ENCODE results near the gene SNN. TPM values are rescaled to one million over a fixed set of nuclear protein-coding genes. Genes with fewer than 3 reads are reported as not detected.
A peak's percentile ranks its signal among the peaks of the same experiment; 100 is the strongest.

The SNN gene
- total RNA-seq, 1 donor from 2014 or later = 32.1 TPM

GRCh38 chr16:11683145-11683544 lies 14.9 kb downstream of the SNN start:
- no peaks in the 10 kb centered on the region for H3K9me3 Mint-ChIP-seq
- ATAC-seq (ENCODE audit: low read depth) (no peak), DNase-seq (peak; percentile 13)
- CTCF ChIA-PET = no interaction called here
- H3K4me3 Mint-ChIP-seq = peak overlapping the region; percentile 61
- H3K27me3 Mint-ChIP-seq = no peaks in the 10 kb centered on the region
- intact Hi-C loops (cut with micrococcal nuclease) = loop anchor here (2.0 to 10.0 kb wide), 3 partner anchors 98 to 578 kb away; partner anchors contain the start of gene SOCS1
- TF ChIP-seq, protein P1, sequence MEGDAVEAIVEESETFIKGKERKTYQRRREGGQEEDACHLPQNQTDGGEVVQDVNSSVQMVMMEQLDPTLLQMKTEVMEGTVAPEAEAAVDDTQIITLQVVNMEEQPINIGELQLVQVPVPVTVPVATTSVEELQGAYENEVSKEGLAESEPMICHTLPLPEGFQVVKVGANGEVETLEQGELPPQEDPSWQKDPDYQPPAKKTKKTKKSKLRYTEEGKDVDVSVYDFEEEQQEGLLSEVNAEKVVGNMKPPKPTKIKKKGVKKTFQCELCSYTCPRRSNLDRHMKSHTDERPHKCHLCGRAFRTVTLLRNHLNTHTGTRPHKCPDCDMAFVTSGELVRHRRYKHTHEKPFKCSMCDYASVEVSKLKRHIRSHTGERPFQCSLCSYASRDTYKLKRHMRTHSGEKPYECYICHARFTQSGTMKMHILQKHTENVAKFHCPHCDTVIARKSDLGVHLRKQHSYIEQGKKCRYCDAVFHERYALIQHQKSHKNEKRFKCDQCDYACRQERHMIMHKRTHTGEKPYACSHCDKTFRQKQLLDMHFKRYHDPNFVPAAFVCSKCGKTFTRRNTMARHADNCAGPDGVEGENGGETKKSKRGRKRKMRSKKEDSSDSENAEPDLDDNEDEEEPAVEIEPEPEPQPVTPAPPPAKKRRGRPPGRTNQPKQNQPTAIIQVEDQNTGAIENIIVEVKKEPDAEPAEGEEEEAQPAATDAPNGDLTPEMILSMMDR (IDR thresholded peaks at IDR 0.05) = no peak
- H3K4me1 Mint-ChIP-seq = peaks cover 98% of the 10 kb centered on the region
- POLR2A ChIA-PET = interaction anchor here (0.6 to 1.8 kb wide), 5 partner anchors 14 to 427 kb away, joined by 4 to 23 read pairs (median 7); partner anchors contain the start of genes SNN, SOCS1 and TXNDC11
- H3K36me3 Mint-ChIP-seq (ENCODE audit: low read depth) = peaks cover 81% of the 10 kb centered on the region
- H3K27ac Mint-ChIP-seq = peak overlapping the region; percentile 88

DNA sequence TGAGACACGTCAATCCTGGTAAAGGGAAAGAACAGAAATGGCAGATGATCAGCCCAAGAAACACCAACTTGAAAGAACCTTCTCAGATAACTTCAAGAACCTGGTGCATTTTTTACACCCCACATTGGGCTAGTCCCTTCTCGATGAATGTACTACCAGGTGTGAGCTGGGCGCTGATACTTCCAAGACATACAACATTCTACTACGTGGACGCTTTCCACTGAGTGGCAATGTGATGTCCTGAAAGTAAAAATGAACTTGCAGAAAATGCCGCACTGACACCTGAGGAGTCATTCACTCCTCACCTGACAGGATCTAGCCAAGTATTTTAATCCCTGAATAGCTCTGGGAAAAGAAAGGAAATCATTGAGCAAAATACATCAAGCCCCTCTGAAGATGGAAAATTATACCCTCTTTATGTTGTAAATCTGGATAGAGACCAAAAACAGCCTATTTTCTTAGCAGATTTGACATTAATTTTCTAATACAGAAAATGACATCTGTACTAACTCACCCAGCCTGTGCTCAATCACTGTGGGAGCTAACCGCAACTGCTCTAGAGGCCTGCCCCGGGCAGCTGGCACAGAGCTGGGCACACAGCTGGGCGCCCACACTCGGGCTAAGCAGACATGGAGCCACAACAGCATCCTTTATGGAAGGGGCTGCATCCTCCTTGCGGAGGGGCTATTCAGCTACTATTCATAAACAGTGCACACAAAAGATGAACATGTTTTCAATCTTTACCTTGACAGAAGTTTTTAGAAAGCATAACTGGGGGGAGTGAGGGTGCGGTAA lies 16.2 kb downstream of the SNN start:
- POLR2A ChIA-PET = interaction anchor here (0.7 to 1.5 kb wide), 4 partner anchors 15 to 589 kb away, joined by 4 to 6 read pairs (median 4); no protein-coding TSS in a partner anchor
- peaks cover 79% of the 10 kb centered on the region for H3K36me3 Mint-ChIP-seq (ENCODE audit: low read depth)
- peak overlapping the region; percentile 88 for H3K27ac Mint-ChIP-seq
- ATAC-seq (ENCODE audit: low read depth) (no peak), DNase-seq (no peak)
- CTCF ChIA-PET = interaction anchor here (0.8 kb wide), 1 partner anchor 31 kb away, joined by 4 read pairs; no protein-coding TSS in a partner anchor
- no peaks in the 10 kb centered on the region for H3K27me3 Mint-ChIP-seq
- TF ChIP-seq, protein P1 (IDR thresholded peaks at IDR 0.05) = no peak
- H3K4me1 Mint-ChIP-seq = peaks cover 98% of the 10 kb centered on the region
- intact Hi-C loops (cut with micrococcal nuclease) = loop anchor here (5.0 to 10.0 kb wide), 3 partner anchors 233 to 580 kb away; partner anchors contain the start of genes GSPT1 and SOCS1
- H3K4me3 Mint-ChIP-seq = no peak overlapping the region
- no peaks in the 10 kb centered on the region for H3K9me3 Mint-ChIP-seq

GRCh38 chr16:11685844-11686618 lies 17.8 kb downstream of the SNN start:
- ChIA-PET CTCF (no interaction called here), POLR2A (no interaction called here)
- TF ChIP-seq, protein P1 (IDR thresholded peaks at IDR 0.05) = no peak
- no peaks in the 10 kb centered on the region for H3K9me3 Mint-ChIP-seq
- no peaks in the 10 kb centered on the region for H3K27me3 Mint-ChIP-seq
- ATAC-seq (ENCODE audit: low read depth) = no peak
- peak overlapping the region; percentile 47 for H3K27ac Mint-ChIP-seq
- no peak overlapping the region for H3K4me3 Mint-ChIP-seq
- no peak for DNase-seq
- intact Hi-C loops (cut with micrococcal nuclease) = loop anchor here (5.0 to 10.0 kb wide), 3 partner anchors 231 to 581 kb away; partner anchors contain the start of genes GSPT1 and SOCS1
- peaks cover 97% of the 10 kb centered on the region for H3K4me1 Mint-ChIP-seq
- peaks cover 78% of the 10 kb centered on the region for H3K36me3 Mint-ChIP-seq (ENCODE audit: low read depth)

DNA sequence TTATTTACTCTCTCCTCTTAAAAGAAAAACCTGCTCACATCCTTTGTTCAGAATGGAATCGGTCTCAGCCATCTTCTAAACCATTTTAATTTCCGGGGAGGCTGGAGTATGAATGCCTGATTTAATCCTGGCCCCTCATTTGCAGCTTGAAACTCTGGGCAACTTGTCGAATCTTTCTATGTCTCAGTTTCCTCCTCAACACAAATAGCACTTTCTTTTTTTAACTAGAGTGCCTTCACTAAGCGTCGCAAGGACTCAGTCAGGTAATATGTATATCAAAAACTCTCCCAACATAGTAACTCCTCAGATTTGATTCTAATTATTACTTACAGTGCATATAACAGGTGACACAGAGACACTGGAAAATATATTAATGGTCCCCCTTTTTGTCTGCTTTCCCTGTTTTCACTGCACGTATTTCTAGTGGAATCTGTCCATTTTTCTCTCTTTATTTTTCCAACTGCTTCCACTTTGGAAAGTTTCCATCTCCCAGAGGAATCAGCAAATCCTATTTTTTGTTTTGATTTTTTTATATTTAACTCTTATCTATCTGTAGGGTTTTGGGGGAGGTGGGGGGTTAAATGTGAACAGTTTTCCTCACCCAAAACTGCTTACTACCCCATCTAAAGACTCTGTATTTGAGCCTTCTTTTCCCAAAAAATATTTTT lies 18.6 kb downstream of the SNN start:
- Mint-ChIP-seq H3K27me3 (no peaks in the 10 kb centered on the region), H3K4me3 (peak overlapping the region; percentile 5), H3K27ac (peak overlapping the region; percentile 47), H3K36me3 (ENCODE audit: low read depth) (peaks cover 80% of the 10 kb centered on the region), H3K4me1 (peaks cover 96% of the 10 kb centered on the region), H3K9me3 (no peaks in the 10 kb centered on the region)
- TF ChIP-seq, protein P1 (IDR thresholded peaks at IDR 0.05) = no peak
- CTCF ChIA-PET = no interaction called here
- intact Hi-C loops (cut with micrococcal nuclease) = loop anchor here (5.0 to 10.0 kb wide), 3 partner anchors 230 to 582 kb away; partner anchors contain the start of genes GSPT1 and SOCS1
- POLR2A ChIA-PET = no interaction called here
- no peak for ATAC-seq (ENCODE audit: low read depth)
- no peak for DNase-seq
